NB4 (cell line): ENCODE measurements around the gene UBE3A.

Experiments used
- CTCF ChIP-seq: IDR thresholded peaks from one replicate; pipeline ENCODE4 v1.5.1; 2012; ENCODE audit warnings: low read depth, low read length
- MAX ChIP-seq: IDR thresholded peaks from 2 replicates; pipeline ENCODE4 v1.6.1; 2011; ENCODE audit warnings: low read depth, low read length
- MYC ChIP-seq: IDR thresholded peaks from 2 replicates; pipeline ENCODE4 v1.6.1; 2011; ENCODE audit warnings: low read depth, low read length
- POLR2A ChIP-seq: IDR thresholded peaks from 2 replicates; pipeline ENCODE4 v1.6.1; 2011; ENCODE audit warnings: mild to moderate bottlenecking; ENCODE audit not compliant: insufficient read length; ENCODE audit errors: extremely low read depth

GRCh38 chr15:25331404-25331803 lies 107.4 kb downstream of the UBE3A start:
- no peak for TF ChIP-seq CTCF
- no peak for TF ChIP-seq POLR2A
- TF ChIP-seq MAX: no peak
- no peak for TF ChIP-seq MYC
